ENCODE data around the gene CHST13. TPM values are rescaled to one million over a fixed set of nuclear protein-coding genes. Genes with fewer than 3 reads are reported as not detected.

CHST13 gene
- total RNA-seq, 2 donors from 2014 or later: 1.6 to 6.7 TPM

- peaks cover 7% of the 10 kb centered on the region for H3K4me1 ChIP-seq (ENCODE audit: control insufficient read depth, insufficient read depth, low read length)
- Mint-ChIP-seq H3K4me3 (no peak overlapping the region), H3K36me3 (ENCODE audit: low read depth) (no peaks in the 10 kb centered on the region), H3K27ac (peak overlapping the region; percentile 72), H3K9me3 (no peaks in the 10 kb centered on the region), H3K4me1 (peaks cover 11% of the 10 kb centered on the region), H3K27me3 (ENCODE audit: insufficient read depth) (peaks cover 16% of the 10 kb centered on the region)
- H3K4me3 ChIP-seq (ENCODE audit: low read length): no peak overlapping the region
- DNase-seq: no peak
- TF ChIP-seq CTCF (conservative IDR thresholded peaks at IDR 0.05): no peak
- H3K27me3 ChIP-seq (ENCODE audit: control insufficient read depth, insufficient read depth, low read length, poor library complexity, severe bottlenecking): peaks cover 15% of the 10 kb centered on the region
- no peaks in the 10 kb centered on the region for H3K36me3 ChIP-seq (ENCODE audit: control insufficient read depth, insufficient read depth, low read length)
- no peaks in the 10 kb centered on the region for H3K9me3 ChIP-seq (ENCODE audit: control insufficient read depth, low read length)
- H3K9ac ChIP-seq (ENCODE audit: extremely low read depth, low read length, poor library complexity, severe bottlenecking): no peak overlapping the region
- no peak overlapping the region for H3K27ac ChIP-seq (ENCODE audit: low read depth, low read length)
- WGBS, 2 experiments (ENCODE audit: insufficient coverage in 1 of 2, insufficient read length in 1 of 2): 60 to 65% methylated on average over 1 to 4 of the region's 4 CpGs
Observed at GRCh38 chr3:126518779-126519177, 5.2 kb upstream of the CHST13 start.

GRCh38 chr3:126519506-126520455 lies 4.2 kb upstream of the CHST13 start:
- Histone ChIP-seq H3K9ac (ENCODE audit: extremely low read depth, low read length, poor library complexity, severe bottlenecking) (no peak overlapping the region), H3K27me3 (ENCODE audit: control insufficient read depth, insufficient read depth, low read length, poor library complexity, severe bottlenecking) (peaks cover 21% of the 10 kb centered on the region), H3K36me3 (ENCODE audit: control insufficient read depth, insufficient read depth, low read length) (no peaks in the 10 kb centered on the region), H3K4me3 (ENCODE audit: low read length) (no peak overlapping the region), H3K27ac (ENCODE audit: low read depth, low read length) (no peak overlapping the region), H3K4me1 (ENCODE audit: control insufficient read depth, insufficient read depth, low read length) (peaks cover 7% of the 10 kb centered on the region), H3K9me3 (ENCODE audit: control insufficient read depth, low read length) (no peaks in the 10 kb centered on the region)
- peaks cover 11% of the 10 kb centered on the region for H3K4me1 Mint-ChIP-seq
- H3K9me3 Mint-ChIP-seq: no peaks in the 10 kb centered on the region
- no peaks in the 10 kb centered on the region for H3K36me3 Mint-ChIP-seq (ENCODE audit: low read depth)
- WGBS, 2 experiments (ENCODE audit: insufficient coverage in 1 of 2, insufficient read length in 1 of 2): 91 to 96% methylated on average over 7 to 10 of the region's 10 CpGs
- H3K27me3 Mint-ChIP-seq (ENCODE audit: insufficient read depth): peaks cover 20% of the 10 kb centered on the region
- no peak overlapping the region for H3K27ac Mint-ChIP-seq
- TF ChIP-seq CTCF (conservative IDR thresholded peaks at IDR 0.05): peak; percentile 14
- H3K4me3 Mint-ChIP-seq: no peak overlapping the region
- DNase-seq: no peak

GRCh38 chr3:126521122-126521891 lies 2.6 kb upstream of the CHST13 start:
- H3K9me3 Mint-ChIP-seq: no peaks in the 10 kb centered on the region
- peaks cover 7% of the 10 kb centered on the region for H3K4me1 ChIP-seq (ENCODE audit: control insufficient read depth, insufficient read depth, low read length)
- TF ChIP-seq CTCF (conservative IDR thresholded peaks at IDR 0.05): no peak
- peaks cover 31% of the 10 kb centered on the region for H3K27me3 Mint-ChIP-seq (ENCODE audit: insufficient read depth)
- H3K9me3 ChIP-seq (ENCODE audit: control insufficient read depth, low read length): no peaks in the 10 kb centered on the region
- peaks cover 27% of the 10 kb centered on the region for H3K27me3 ChIP-seq (ENCODE audit: control insufficient read depth, insufficient read depth, low read length, poor library complexity, severe bottlenecking)
- no peak overlapping the region for H3K27ac ChIP-seq (ENCODE audit: low read depth, low read length)
- no peak for DNase-seq
- H3K27ac Mint-ChIP-seq: no peak overlapping the region
- H3K4me3 ChIP-seq (ENCODE audit: low read length): no peak overlapping the region
- H3K9ac ChIP-seq (ENCODE audit: extremely low read depth, low read length, poor library complexity, severe bottlenecking): no peak overlapping the region
- peaks cover 11% of the 10 kb centered on the region for H3K4me1 Mint-ChIP-seq
- 89 to 93% methylated on average over 7 to 11 of the region's 11 CpGs for WGBS, 2 experiments (ENCODE audit: insufficient coverage in 1 of 2, insufficient read length in 1 of 2)
- no peak overlapping the region for H3K4me3 Mint-ChIP-seq
- no peaks in the 10 kb centered on the region for H3K36me3 Mint-ChIP-seq (ENCODE audit: low read depth)
- H3K36me3 ChIP-seq (ENCODE audit: control insufficient read depth, insufficient read depth, low read length): no peaks in the 10 kb centered on the region
